Activated T-helper 17 cell treated with anti-CD3 and anti-CD28 coated beads, Interleukin-2, amount 50 U/mL, for 72 hours (primary cell): ENCODE data around the gene SLITRK2. TPM values are rescaled to one million over a fixed set of nuclear protein-coding genes. Genes with fewer than 3 reads are reported as not detected.

Source experiments
- ATAC-seq: fragments of 150-1000 bp; cut with Tn5 transposase; replicated peaks from 2 replicates; pipeline ENCODE4 v1.10.0; 2021; ENCODE audit warnings: mild to moderate bottlenecking, moderate library complexity
- H3K27ac Mint-ChIP-seq: one replicate; pipeline ENCODE4 v1.8.0; 2022; ENCODE audit warnings: mixed read lengths
- H3K27me3 Mint-ChIP-seq: one replicate; pipeline ENCODE4 v1.8.0; 2022; ENCODE audit warnings: mixed read lengths
- H3K36me3 Mint-ChIP-seq: one replicate; pipeline ENCODE4 v1.8.0; 2022; ENCODE audit warnings: low read depth, mild to moderate bottlenecking, mixed read lengths
- H3K4me1 Mint-ChIP-seq: one replicate; pipeline ENCODE4 v1.8.0; 2022; ENCODE audit warnings: mixed read lengths
- H3K4me3 Mint-ChIP-seq: one replicate; pipeline ENCODE4 v1.8.0; 2022; ENCODE audit warnings: mild to moderate bottlenecking, mixed read lengths
- H3K9me3 Mint-ChIP-seq: one replicate; pipeline ENCODE4 v1.8.0; 2022; ENCODE audit warnings: mixed read lengths
- total RNA-seq, 2 donors: library from RNA; stranded (reverse); gene quantifications; one replicate each; pipeline ENCODE4 v1.2.3, GENCODE V29; 2022

SLITRK2 gene
- total RNA-seq, 2 donors from 2014 or later = not detected

DNA sequence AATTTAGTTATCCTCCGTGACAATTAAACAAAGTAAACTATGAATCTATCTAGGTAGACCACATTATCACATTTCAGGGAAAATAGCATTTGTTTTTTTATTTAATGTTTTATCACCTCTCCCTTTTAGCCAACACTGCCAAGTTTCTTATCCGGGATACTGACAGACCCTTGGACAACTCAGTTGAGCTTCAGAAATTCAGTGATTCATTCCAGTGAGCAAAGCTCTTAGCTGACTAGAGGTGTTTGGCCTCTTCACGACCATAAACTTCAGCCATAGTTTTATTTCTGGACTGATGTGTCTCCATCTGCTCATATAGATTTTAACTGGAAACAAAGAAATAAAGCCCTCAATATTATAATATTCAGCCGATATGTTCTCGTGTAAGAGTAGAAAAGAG lies 15.2 kb downstream of the SLITRK2 start:
- no peaks in the 10 kb centered on the region for H3K36me3 Mint-ChIP-seq

DNA sequence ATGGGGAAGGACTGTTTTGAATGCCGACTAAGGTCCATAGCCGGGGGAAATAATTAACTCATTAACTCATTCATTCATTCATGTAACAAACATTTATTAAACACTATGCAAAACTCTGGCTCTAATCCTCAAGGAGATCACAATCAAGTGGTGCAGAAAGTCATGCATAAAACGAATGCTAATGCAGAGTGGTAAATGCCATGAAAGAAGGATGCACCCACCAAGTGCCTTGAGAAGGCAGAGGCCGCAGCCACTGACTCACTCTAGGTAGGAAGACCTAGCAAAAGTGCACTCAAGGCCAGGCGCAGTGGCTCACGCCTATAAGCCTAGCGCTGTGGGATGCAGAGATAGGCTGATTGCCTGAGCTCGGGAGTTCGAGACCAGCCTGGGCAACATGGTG lies 22.9 kb downstream of the SLITRK2 start:
- peaks cover 3% of the 10 kb centered on the region for H3K9me3 Mint-ChIP-seq
- H3K4me1 Mint-ChIP-seq = no peaks in the 10 kb centered on the region
- no peak for ATAC-seq
- H3K36me3 Mint-ChIP-seq = no peaks in the 10 kb centered on the region
- H3K27me3 Mint-ChIP-seq = no peaks in the 10 kb centered on the region
- H3K27ac Mint-ChIP-seq = no peak overlapping the region
- H3K4me3 Mint-ChIP-seq = no peak overlapping the region

More for the DNA sequence above, 15.2 kb downstream of the SLITRK2 start:
- H3K27ac Mint-ChIP-seq = no peak overlapping the region
- no peak for ATAC-seq
- H3K27me3 Mint-ChIP-seq = no peaks in the 10 kb centered on the region
- H3K4me3 Mint-ChIP-seq = no peak overlapping the region
- H3K9me3 Mint-ChIP-seq = no peaks in the 10 kb centered on the region
- no peaks in the 10 kb centered on the region for H3K4me1 Mint-ChIP-seq

DNA sequence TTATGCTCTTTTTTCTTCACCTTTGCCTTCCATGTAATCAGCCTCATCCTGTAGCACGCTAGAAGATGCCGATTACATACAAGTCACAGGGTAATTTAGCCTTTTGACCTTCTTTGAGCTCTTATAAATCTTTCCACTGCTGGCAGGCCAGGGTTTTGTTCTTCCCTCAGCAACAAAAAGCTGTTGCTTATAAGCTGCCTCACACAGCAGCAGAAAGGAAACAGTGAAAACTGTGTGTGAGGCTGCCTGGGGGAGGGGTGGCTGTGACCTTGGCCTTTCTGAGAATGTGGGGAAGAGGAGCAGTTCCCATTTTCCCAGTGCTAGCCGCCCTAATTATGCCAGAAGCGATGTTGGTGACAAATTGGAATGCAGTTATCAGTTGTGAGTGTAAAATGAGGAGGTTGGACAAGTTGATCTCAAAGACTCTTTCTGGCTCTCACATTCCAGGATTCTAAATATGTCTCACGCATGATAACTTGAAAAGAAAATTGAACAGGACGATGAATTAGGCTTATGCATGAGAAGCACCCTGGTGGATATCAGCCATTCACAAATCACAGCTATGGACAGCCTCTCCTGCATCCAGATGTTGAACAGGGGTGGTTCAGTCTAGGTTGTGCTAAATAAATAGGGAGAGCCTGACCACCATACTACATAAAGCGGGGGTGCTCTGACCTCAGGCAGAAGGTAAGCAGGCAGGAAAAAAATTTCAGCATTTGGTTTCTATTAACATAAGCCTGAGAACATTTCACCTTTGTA lies 25.7 kb downstream of the SLITRK2 start:
- ATAC-seq = no peak
- Mint-ChIP-seq H3K9me3 (peaks cover 10% of the 10 kb centered on the region), H3K27me3 (no peaks in the 10 kb centered on the region), H3K27ac (no peak overlapping the region), H3K4me3 (no peak overlapping the region), H3K4me1 (no peaks in the 10 kb centered on the region), H3K36me3 (no peaks in the 10 kb centered on the region)

DNA sequence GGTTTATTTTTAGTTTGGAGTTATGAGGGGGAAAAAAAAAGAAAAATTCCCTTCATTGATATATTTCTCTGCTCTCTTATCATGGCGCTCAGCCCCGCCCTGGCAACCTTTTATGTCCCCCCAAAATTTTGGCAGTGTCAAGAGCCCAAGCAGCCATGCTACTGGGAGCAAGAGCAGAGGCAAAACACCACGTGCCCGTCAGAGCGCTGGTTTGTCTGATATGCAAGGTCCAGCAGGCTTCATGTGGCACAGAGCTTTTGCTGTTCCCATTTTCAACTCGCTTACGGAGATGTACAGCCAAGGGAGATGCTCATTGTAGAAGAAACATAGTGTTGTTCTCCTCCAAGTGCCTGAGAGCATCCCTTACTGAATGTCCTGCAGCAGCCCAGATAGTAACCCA lies 27.3 kb downstream of the SLITRK2 start:
- Mint-ChIP-seq H3K4me1 (no peaks in the 10 kb centered on the region), H3K9me3 (peaks cover 10% of the 10 kb centered on the region), H3K27ac (no peak overlapping the region), H3K36me3 (no peaks in the 10 kb centered on the region), H3K27me3 (no peaks in the 10 kb centered on the region), H3K4me3 (no peak overlapping the region)
- no peak for ATAC-seq

DNA sequence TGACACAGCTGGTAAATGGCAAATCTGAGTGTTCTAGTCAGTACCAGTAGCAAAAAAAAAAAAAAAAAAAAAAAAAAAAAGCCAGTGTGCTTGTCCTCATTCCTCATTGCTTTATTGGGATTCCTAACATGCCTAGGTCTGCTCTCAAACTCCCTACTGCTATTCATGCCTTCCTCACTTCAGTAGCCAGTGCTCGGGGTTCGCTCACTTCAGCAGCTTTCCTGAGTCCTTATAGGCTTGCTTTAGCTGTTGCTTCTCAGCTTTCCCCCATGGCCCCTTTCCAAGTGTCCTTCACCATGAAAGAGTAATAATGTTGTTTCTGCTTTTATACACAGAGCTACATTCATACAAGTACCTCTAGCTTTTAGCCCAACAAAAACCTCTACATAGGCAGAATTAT lies 30.8 kb downstream of the SLITRK2 start:
- Mint-ChIP-seq H3K9me3 (peaks cover 7% of the 10 kb centered on the region), H3K36me3 (no peaks in the 10 kb centered on the region), H3K4me1 (no peaks in the 10 kb centered on the region), H3K27me3 (no peaks in the 10 kb centered on the region), H3K4me3 (no peak overlapping the region), H3K27ac (no peak overlapping the region)
- ATAC-seq = no peak

DNA sequence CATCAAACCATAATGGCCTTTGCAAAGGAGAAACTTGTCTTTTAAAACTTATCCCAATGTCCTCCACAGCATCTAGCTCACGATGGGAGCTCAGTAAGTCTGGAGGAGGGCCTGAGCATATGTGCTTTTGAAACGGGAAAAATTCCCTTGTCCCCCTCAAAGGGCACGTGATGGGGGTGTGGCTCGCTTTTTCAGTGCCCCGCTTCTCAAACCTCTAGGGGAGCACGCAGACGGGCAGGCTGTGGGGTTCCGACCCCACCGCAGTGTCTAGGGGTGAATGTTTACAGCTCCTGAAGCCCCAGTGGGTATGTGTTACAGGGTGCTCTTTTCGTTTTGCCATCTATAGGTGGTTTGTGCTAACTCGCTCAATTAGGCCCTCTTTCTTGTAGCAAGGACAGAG lies 31.2 kb downstream of the SLITRK2 start:
- H3K27me3 Mint-ChIP-seq = no peaks in the 10 kb centered on the region
- H3K4me1 Mint-ChIP-seq = no peaks in the 10 kb centered on the region
- no peak overlapping the region for H3K4me3 Mint-ChIP-seq
- H3K9me3 Mint-ChIP-seq = peaks cover 7% of the 10 kb centered on the region
- ATAC-seq = no peak
- no peak overlapping the region for H3K27ac Mint-ChIP-seq
- H3K36me3 Mint-ChIP-seq = no peaks in the 10 kb centered on the region

DNA sequence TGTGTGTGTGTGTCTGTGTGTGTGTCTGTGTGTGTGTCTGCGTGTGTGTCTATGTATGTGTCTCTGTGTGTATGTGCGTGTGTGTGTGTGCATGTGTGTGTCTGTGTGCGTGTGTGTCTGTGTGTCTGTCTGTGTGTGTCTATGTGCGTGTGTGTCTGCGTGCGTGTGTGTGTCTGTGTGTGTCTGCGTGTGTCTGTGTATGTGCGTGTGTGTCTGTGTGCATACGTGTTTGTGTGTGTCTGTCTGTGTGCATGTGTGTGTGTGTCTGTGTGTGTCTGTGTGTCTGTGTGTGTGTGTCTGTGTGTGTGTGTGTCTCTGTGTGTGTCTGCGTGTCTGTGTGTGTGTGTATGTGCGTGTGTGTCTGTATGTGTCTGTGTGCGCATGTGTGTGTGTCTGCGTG lies 35.6 kb downstream of the SLITRK2 start:
- H3K27me3 Mint-ChIP-seq = no peaks in the 10 kb centered on the region
- H3K4me1 Mint-ChIP-seq = no peaks in the 10 kb centered on the region
- H3K27ac Mint-ChIP-seq = no peak overlapping the region
- no peaks in the 10 kb centered on the region for H3K9me3 Mint-ChIP-seq
- ATAC-seq = no peak
- H3K36me3 Mint-ChIP-seq = no peaks in the 10 kb centered on the region
- no peak overlapping the region for H3K4me3 Mint-ChIP-seq

DNA sequence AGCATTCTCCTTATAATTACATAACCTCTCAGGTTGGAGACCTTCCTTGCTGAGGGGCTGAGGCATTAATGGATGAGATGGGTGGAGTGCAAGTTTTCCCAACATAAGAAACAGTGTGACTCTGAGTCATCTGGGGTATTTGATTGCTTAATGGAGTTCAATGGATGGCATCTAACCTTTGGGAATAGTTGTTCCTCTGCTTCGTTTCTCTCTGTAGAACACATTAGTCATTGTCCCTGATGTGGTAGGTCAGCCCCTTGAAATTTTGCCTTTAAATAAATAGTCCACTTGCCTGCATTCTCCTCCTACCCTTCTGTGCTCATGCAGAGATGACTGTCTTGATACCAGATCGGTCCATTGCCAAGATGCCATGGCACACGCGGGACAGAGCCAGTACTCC lies 38.6 kb downstream of the SLITRK2 start:
- Mint-ChIP-seq H3K4me3 (no peak overlapping the region), H3K4me1 (no peaks in the 10 kb centered on the region), H3K36me3 (no peaks in the 10 kb centered on the region), H3K27me3 (no peaks in the 10 kb centered on the region), H3K9me3 (no peaks in the 10 kb centered on the region), H3K27ac (no peak overlapping the region)
- no peak for ATAC-seq

DNA sequence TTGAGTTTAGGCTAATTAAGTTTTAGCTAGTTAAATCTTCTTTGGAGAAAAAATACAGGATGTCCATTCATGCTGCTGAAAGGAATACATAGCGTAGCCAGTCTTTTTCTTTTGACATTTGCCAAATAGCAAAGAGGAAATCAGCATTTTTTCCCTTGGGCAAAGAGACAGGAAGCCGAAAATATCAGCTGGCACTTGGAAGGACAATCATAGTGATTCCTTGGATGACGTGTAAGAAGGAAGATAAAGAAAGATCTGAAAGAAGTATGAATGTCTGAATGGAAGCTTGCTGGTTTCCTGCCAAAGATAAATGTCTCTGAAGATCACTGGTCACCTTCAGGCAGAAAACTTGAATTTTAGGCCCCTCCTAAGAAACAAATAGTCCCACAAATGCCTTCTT lies 44.2 kb downstream of the SLITRK2 start:
- no peak for ATAC-seq
- Mint-ChIP-seq H3K4me1 (no peaks in the 10 kb centered on the region), H3K4me3 (no peak overlapping the region), H3K36me3 (no peaks in the 10 kb centered on the region), H3K27me3 (no peaks in the 10 kb centered on the region), H3K27ac (no peak overlapping the region), H3K9me3 (no peaks in the 10 kb centered on the region)

DNA sequence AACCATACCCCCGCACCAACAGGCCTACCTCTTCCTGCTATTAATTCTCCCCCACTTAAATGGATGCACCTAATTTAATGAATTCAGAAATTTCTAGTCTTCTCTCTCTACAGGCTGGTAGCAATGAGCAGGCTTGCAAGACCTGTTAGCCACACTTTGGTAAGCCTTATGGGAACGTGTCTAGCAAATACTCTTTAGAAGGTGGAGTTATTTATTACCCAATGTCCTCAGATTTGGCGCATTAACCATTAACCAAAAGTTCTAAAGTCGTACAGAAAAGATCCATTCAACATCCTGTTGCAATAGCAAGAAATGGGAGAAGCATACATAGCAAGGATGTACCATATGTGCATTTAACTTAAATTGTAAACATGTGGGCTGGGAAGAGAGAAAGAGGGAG lies 47.5 kb downstream of the SLITRK2 start:
- Mint-ChIP-seq H3K27me3 (no peaks in the 10 kb centered on the region), H3K9me3 (no peaks in the 10 kb centered on the region), H3K4me1 (no peaks in the 10 kb centered on the region), H3K36me3 (no peaks in the 10 kb centered on the region), H3K4me3 (no peak overlapping the region), H3K27ac (no peak overlapping the region)
- no peak for ATAC-seq
